OCI-LY7 (cell line): ENCODE data around the gene HSCB.

Experiments used
- CTCF ChIP-seq: fragments of 200-600 bp; sonication (generic); conservative IDR thresholded peaks from 2 replicates; pipeline ENCODE4 v1.5.1; 2014; ENCODE audit warnings: mild to moderate bottlenecking, antibody characterized with exemption, low read length, moderate library complexity, mixed read lengths
- EZH2phosphoT487 ChIP-seq: fragments of 200-600 bp; sonication (generic); IDR thresholded peaks from 2 replicates; pipeline ENCODE4 v1.6.1; 2018; ENCODE audit warnings: low read depth, borderline replicate concordance, mild to moderate bottlenecking, mixed run types, antibody characterized with exemption, low read length, moderate library complexity, mixed read lengths

- TF ChIP-seq CTCF, result no peak
- no peak for TF ChIP-seq EZH2phosphoT487
Observed at GRCh38 chr22:28792491-28793383, 50.9 kb downstream of the HSCB start.
